PFSK-1 (cell line): ENCODE measurements around the gene AIP.

ENCODE experiments used
- FOXP2 ChIP-seq: optimal IDR thresholded peaks from 2 replicates; pipeline ENCODE3; 2011; ENCODE audit warnings: borderline replicate concordance, control low read depth, inconsistent platforms; ENCODE audit not compliant: insufficient read depth; ENCODE audit errors: extremely low read length, extremely low read depth
- POLR2AphosphoS5 ChIP-seq: IDR thresholded peaks from 2 replicates; pipeline ENCODE4 v1.6.1; 2012; ENCODE audit warnings: low read depth, mild to moderate bottlenecking, control low read depth, low read length, moderate library complexity
- SIN3A ChIP-seq: IDR thresholded peaks from 2 replicates; pipeline ENCODE4 v1.6.1; 2012; ENCODE audit warnings: mild to moderate bottlenecking, low read length, moderate library complexity, borderline replicate concordance; ENCODE audit not compliant: insufficient read depth
- TAF1 ChIP-seq: IDR thresholded peaks from 2 replicates; pipeline ENCODE4 v1.6.1; 2012; ENCODE audit warnings: low read length, control low read depth, borderline replicate concordance; ENCODE audit not compliant: insufficient read depth
- TF ChIP-seq, protein P1 (sequence below), 2 experiments: IDR thresholded peaks; 2 replicates each; pipeline versions ENCODE4 v1.6.1 to v1.8.0; 2011 to 2012; ENCODE audit warnings: low read depth in 2 of 2, low read length in 2 of 2, control low read depth in 1 of 2, inconsistent platforms in 1 of 2, mild to moderate bottlenecking in 1 of 2, moderate library complexity in 1 of 2; ENCODE audit not compliant: insufficient read depth in 1 of 2

Gene AIP

GRCh38 chr11:67538306-67538705 is 55.5 kb downstream of the AIP start:
- no peak for TF ChIP-seq TAF1
- TF ChIP-seq SIN3A = no peak
- no peak for TF ChIP-seq FOXP2
- no peak for TF ChIP-seq POLR2AphosphoS5
- TF ChIP-seq, protein P1, sequence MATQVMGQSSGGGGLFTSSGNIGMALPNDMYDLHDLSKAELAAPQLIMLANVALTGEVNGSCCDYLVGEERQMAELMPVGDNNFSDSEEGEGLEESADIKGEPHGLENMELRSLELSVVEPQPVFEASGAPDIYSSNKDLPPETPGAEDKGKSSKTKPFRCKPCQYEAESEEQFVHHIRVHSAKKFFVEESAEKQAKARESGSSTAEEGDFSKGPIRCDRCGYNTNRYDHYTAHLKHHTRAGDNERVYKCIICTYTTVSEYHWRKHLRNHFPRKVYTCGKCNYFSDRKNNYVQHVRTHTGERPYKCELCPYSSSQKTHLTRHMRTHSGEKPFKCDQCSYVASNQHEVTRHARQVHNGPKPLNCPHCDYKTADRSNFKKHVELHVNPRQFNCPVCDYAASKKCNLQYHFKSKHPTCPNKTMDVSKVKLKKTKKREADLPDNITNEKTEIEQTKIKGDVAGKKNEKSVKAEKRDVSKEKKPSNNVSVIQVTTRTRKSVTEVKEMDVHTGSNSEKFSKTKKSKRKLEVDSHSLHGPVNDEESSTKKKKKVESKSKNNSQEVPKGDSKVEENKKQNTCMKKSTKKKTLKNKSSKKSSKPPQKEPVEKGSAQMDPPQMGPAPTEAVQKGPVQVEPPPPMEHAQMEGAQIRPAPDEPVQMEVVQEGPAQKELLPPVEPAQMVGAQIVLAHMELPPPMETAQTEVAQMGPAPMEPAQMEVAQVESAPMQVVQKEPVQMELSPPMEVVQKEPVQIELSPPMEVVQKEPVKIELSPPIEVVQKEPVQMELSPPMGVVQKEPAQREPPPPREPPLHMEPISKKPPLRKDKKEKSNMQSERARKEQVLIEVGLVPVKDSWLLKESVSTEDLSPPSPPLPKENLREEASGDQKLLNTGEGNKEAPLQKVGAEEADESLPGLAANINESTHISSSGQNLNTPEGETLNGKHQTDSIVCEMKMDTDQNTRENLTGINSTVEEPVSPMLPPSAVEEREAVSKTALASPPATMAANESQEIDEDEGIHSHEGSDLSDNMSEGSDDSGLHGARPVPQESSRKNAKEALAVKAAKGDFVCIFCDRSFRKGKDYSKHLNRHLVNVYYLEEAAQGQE (IDR thresholded peaks at IDR 0.05; ENCODE audit: insufficient read depth in 1 of 2, low read depth in 2 of 2, low read length in 2 of 2) = no peak

DNA sequence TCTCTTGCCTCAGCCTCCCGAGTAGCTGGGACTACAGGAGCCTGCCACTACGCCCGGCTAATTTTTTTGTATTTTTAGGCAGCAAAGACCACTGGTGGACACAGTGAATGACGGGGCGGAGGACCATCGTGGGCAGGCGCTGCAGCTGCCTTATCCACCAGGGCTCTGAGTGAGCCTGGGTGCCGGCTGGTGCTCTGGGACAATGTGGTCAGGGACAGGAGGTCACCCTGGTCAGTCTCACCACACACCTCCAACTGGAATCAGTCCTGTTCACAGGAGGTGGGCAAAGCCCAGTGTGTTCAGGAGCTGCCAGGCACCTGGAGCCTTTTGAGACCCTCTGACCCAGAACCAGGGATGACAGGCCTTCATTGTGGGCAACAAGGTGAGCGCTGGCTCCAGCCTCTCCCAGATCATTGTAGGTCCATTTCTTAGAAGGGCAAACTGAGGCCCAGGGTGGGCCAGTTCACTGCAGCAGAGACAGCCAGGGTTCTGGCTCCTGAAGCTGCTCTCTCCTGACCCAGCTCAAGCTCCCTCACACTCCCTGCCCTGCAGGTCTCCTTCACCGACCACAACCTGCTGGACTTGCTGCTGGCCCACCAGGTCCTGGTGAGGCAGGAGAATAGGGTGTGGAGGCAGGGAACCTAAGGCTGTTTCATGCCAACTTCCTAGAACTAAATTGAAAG is 56.1 kb downstream of the AIP start:
- no peak for TF ChIP-seq SIN3A

DNA sequence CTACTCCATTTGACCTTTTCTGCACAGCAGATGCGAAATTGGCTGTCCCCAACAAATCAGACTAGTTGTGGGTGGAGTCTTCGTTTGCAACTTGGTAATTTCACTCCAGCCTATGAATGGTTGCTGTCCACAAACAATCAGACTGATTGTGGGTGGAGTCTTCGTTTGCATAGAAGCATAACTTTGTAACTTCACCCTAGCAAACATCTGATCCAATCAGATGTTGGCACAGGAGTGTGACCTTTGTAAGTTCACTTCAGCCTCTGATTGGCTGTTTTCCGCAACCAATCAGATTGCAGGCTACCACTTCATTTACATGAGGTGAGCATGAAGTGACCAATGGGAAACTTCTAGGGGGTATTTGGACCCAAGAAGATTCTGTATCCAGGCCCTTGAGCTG is 56.7 kb downstream of the AIP start:
- TF ChIP-seq FOXP2 (no peak), POLR2AphosphoS5 (no peak), SIN3A (no peak), TAF1 (no peak)
